Neural progenitor cell (in vitro differentiated cells): Measurements from ENCODE around the gene ADGRF1. TPM values are rescaled to one million over a fixed set of nuclear protein-coding genes. Genes with fewer than 3 reads are reported as not detected.

ENCODE experiments used
- DNase-seq: peaks from one replicate; pipeline ENCODE4 v3.0.0-alpha.2; 2016; ENCODE audit warnings: low spot score
- H2AFZ ChIP-seq: fragments of 200-600 bp; sonication (generic); replicated peaks from 2 replicates; pipeline ENCODE4 v1.6.1; 2016; ENCODE audit warnings: antibody characterized with exemption
- H3F3A ChIP-seq: fragments of 200-600 bp; sonication (generic); 2 replicates; pipeline ENCODE4 v1.6.1; 2016; ENCODE audit warnings: antibody characterized with exemption, low read depth
- H3K27ac ChIP-seq: fragments of 200-600 bp; sonication (generic); 2 replicates; pipeline ENCODE4 v1.5.1; 2016; ENCODE audit warnings: mild to moderate bottlenecking
- H3K27me3 ChIP-seq: fragments of 200-600 bp; sonication (generic); 2 replicates; pipeline ENCODE4 v1.6.1; 2016; ENCODE audit warnings: mild to moderate bottlenecking, moderate library complexity
- H3K36me3 ChIP-seq: fragments of 200-600 bp; sonication (generic); 2 replicates; pipeline ENCODE4 v1.5.1; 2016
- H3K4me1 ChIP-seq: fragments of 200-600 bp; sonication (generic); 2 replicates; pipeline ENCODE4 v1.6.1; 2016; ENCODE audit warnings: mixed run types
- H3K4me2 ChIP-seq: fragments of 200-600 bp; sonication (generic); 2 replicates; pipeline ENCODE4 v1.6.1; 2016
- H3K4me3 ChIP-seq: fragments of 200-600 bp; sonication (generic); 2 replicates; pipeline ENCODE4 v1.5.1; 2016
- H3K79me2 ChIP-seq: fragments of 200-600 bp; sonication (generic); 2 replicates; pipeline ENCODE4 v1.6.1; 2016; ENCODE audit warnings: low read depth
- H3K9ac ChIP-seq: fragments of 200-600 bp; sonication (generic); 2 replicates; pipeline ENCODE4 v1.6.1; 2016
- H3K9me3 ChIP-seq: fragments of 200-600 bp; sonication (generic); 2 replicates; pipeline ENCODE4 v1.5.1; 2016; ENCODE audit warnings: low read depth
- H4K20me1 ChIP-seq: fragments of 200-600 bp; sonication (generic); 2 replicates; pipeline ENCODE4 v1.6.1; 2016; ENCODE audit warnings: low read depth
- H3K27ac Mint-ChIP-seq: 3 replicates; pipeline ENCODE4 v1.8.0; 2021; ENCODE audit warnings: mixed read lengths
- H3K27me3 Mint-ChIP-seq: 2 replicates; pipeline ENCODE4 v1.8.0; 2022; ENCODE audit warnings: low read depth, mild to moderate bottlenecking, inconsistent platforms, moderate library complexity, mixed read lengths; ENCODE audit not compliant: insufficient read depth
- H3K36me3 Mint-ChIP-seq: 3 replicates; pipeline ENCODE4 v1.8.0; 2021; ENCODE audit warnings: mixed read lengths
- H3K4me1 Mint-ChIP-seq: 3 replicates; pipeline ENCODE4 v1.8.0; 2021; ENCODE audit warnings: mixed read lengths
- H3K4me3 Mint-ChIP-seq: 3 replicates; pipeline ENCODE4 v1.8.0; 2021; ENCODE audit warnings: mild to moderate bottlenecking, moderate library complexity, mixed read lengths
- H3K9me3 Mint-ChIP-seq: 3 replicates; pipeline ENCODE4 v1.8.0; 2020; ENCODE audit warnings: mixed read lengths
- CTCF ChIP-seq: fragments of 200-600 bp; sonication (generic); IDR thresholded peaks from 2 replicates; pipeline ENCODE4 v1.5.1; 2017; ENCODE audit warnings: antibody characterized with exemption, mild to moderate bottlenecking
- EZH2 ChIP-seq: fragments of 200-600 bp; sonication (generic); IDR thresholded peaks from 2 replicates; pipeline ENCODE4 v1.6.1; 2017; ENCODE audit warnings: antibody characterized with exemption, mild to moderate bottlenecking, moderate library complexity
- EZH2phosphoT487 ChIP-seq: fragments of 200-600 bp; sonication (generic); IDR thresholded peaks from 2 replicates; pipeline ENCODE4 v1.6.1; 2017; ENCODE audit warnings: antibody characterized with exemption
- total RNA-seq: library from RNA; depleted of rRNA; stranded (reverse); fragments of >200 nt; gene quantifications from 2 replicates; pipeline ENCODE4 v1.2.3, GENCODE V29; 2015; ENCODE audit warnings: low replicate concordance

Gene ADGRF1
- total RNA-seq, 1 donor from 2014 or later: not detected

GRCh38 chr6:47016909-47017308 is 25.2 kb downstream of the ADGRF1 start:
- TF ChIP-seq EZH2phosphoT487: no peak
- TF ChIP-seq CTCF: no peak
- TF ChIP-seq EZH2: no peak
- peak; percentile 58 for DNase-seq
- Histone ChIP-seq H3K9ac (no peak overlapping the region), H3K79me2 (no peaks in the 10 kb centered on the region), H3K4me2 (peak overlapping the region; percentile 52), H3K9me3 (no peaks in the 10 kb centered on the region), H2AFZ (no peak overlapping the region), H4K20me1 (no peaks in the 10 kb centered on the region), H3K36me3 (no peaks in the 10 kb centered on the region), H3K27me3 (no peaks in the 10 kb centered on the region), H3K4me1 (peaks cover 15% of the 10 kb centered on the region), H3F3A (peaks cover 13% of the 10 kb centered on the region), H3K4me3 (no peak overlapping the region), H3K27ac (peak overlapping the region; percentile 84)
- Mint-ChIP-seq H3K4me3 (no peak overlapping the region), H3K36me3 (no peaks in the 10 kb centered on the region), H3K9me3 (peaks cover 2% of the 10 kb centered on the region), H3K27me3 (no peaks in the 10 kb centered on the region), H3K27ac (no peak overlapping the region), H3K4me1 (peaks cover 10% of the 10 kb centered on the region)

GRCh38 chr6:47016261-47016660 is 25.9 kb downstream of the ADGRF1 start:
- TF ChIP-seq CTCF: no peak
- no peak for TF ChIP-seq EZH2phosphoT487
- TF ChIP-seq EZH2: no peak
- H3F3A ChIP-seq: peaks cover 13% of the 10 kb centered on the region
- no peaks in the 10 kb centered on the region for H3K9me3 ChIP-seq
- H3K27ac ChIP-seq: peak overlapping the region; percentile 84
- Mint-ChIP-seq H3K4me1 (peaks cover 10% of the 10 kb centered on the region), H3K36me3 (no peaks in the 10 kb centered on the region), H3K27me3 (no peaks in the 10 kb centered on the region), H3K27ac (no peak overlapping the region), H3K9me3 (peaks cover 2% of the 10 kb centered on the region), H3K4me3 (no peak overlapping the region)
- no peaks in the 10 kb centered on the region for H4K20me1 ChIP-seq
- H3K4me3 ChIP-seq: no peak overlapping the region
- DNase-seq: peak; percentile 27
- H3K4me2 ChIP-seq: peak overlapping the region; percentile 52
- no peaks in the 10 kb centered on the region for H3K27me3 ChIP-seq
- H3K36me3 ChIP-seq: no peaks in the 10 kb centered on the region
- peaks cover 15% of the 10 kb centered on the region for H3K4me1 ChIP-seq
- no peaks in the 10 kb centered on the region for H3K79me2 ChIP-seq
- no peak overlapping the region for H3K9ac ChIP-seq
- peak overlapping the region; percentile 93 for H2AFZ ChIP-seq

GRCh38 chr6:47014401-47014800 is 27.7 kb downstream of the ADGRF1 start:
- peaks cover 2% of the 10 kb centered on the region for H3K9me3 Mint-ChIP-seq
- H3K36me3 Mint-ChIP-seq: no peaks in the 10 kb centered on the region
- no peak overlapping the region for H3K4me2 ChIP-seq

More at GRCh38 chr6:47014401-47014800, 27.7 kb downstream of the ADGRF1 start:
- Histone ChIP-seq H3K9me3 (no peaks in the 10 kb centered on the region), H3K36me3 (no peaks in the 10 kb centered on the region), H3K27me3 (no peaks in the 10 kb centered on the region), H3F3A (peaks cover 13% of the 10 kb centered on the region), H2AFZ (no peak overlapping the region), H3K4me1 (peaks cover 15% of the 10 kb centered on the region), H3K27ac (no peak overlapping the region), H4K20me1 (no peaks in the 10 kb centered on the region), H3K79me2 (no peaks in the 10 kb centered on the region), H3K4me3 (no peak overlapping the region), H3K9ac (no peak overlapping the region)
- no peaks in the 10 kb centered on the region for H3K27me3 Mint-ChIP-seq
- no peak for DNase-seq
- TF ChIP-seq EZH2phosphoT487: no peak
- no peak for TF ChIP-seq CTCF
- TF ChIP-seq EZH2: no peak
- no peak overlapping the region for H3K4me3 Mint-ChIP-seq
- H3K4me1 Mint-ChIP-seq: peaks cover 10% of the 10 kb centered on the region
- no peak overlapping the region for H3K27ac Mint-ChIP-seq
